ENCODE results near the gene NCAM1.

Gene NCAM1

DNA sequence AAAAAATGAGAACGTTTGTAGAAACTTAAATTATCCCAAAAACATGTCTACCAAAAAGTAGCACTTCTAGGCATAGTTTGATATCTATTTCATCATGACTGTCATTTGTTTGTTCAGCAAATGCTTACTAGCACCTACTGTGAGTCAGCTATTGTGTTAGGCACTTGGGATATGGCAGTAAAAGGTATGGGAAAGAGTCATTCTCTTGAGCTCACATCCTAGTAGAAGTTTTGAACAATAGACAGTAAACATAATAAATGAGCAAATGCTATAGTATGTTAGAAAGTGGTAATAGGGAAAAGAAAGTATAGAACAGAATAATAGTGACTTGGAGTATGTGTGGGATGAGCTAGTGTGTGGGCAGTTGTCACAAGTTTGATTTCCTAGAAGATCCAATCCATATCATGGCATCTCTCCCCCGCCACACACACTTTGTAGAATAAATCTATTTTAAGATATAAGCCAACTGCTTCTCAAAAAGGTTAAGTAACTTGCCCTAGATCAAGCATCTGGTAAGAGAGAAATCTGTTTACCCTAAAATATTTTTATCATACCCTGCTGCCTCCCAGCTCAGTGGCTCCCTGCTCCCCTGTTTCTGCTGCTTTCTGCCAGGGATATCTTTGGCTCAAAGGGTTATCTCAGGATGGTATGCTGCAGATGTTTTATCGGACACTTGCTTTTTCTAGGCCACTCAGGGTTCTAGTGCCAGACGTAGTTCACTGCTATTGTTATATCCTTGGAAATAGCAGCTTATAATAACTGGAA is 129.7 kb downstream of the NCAM1 start:
- no peak for DNase-seq

DNA sequence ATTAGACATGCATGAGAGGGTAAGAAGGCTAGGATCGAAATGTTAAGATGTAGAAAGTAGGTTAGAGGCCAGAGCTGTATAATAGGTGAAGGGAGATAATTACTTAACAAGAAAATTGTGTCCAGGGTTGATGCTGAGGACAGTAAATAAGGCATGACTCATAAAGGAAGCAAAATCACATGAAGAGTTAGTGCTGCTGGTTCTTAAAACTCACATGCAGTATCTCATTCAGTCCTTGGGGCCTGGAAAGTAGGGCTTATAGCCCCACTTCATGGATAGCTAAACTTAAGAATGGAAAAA is 130.2 kb downstream of the NCAM1 start:
- DNase-seq = no peak

DNA sequence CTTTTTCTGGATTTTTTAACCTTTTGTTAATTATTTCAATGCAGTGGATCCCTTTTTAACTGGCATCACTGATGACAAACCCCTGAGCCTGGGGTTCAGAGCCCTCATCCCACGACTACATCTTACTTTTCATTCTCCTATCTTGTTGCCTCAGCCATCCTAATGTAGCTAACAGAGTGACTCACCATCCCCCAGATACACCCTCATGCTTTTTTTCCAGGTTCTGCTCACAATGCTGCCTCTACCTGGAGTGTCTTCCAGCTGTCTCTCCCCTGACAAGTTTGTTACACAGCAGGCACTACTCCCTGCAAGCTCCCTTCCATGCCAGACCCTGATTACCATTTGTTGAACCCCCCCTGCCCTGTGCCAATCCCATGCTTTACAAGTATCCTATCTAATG is 135.4 kb downstream of the NCAM1 start:
- DNase-seq = no peak

DNA sequence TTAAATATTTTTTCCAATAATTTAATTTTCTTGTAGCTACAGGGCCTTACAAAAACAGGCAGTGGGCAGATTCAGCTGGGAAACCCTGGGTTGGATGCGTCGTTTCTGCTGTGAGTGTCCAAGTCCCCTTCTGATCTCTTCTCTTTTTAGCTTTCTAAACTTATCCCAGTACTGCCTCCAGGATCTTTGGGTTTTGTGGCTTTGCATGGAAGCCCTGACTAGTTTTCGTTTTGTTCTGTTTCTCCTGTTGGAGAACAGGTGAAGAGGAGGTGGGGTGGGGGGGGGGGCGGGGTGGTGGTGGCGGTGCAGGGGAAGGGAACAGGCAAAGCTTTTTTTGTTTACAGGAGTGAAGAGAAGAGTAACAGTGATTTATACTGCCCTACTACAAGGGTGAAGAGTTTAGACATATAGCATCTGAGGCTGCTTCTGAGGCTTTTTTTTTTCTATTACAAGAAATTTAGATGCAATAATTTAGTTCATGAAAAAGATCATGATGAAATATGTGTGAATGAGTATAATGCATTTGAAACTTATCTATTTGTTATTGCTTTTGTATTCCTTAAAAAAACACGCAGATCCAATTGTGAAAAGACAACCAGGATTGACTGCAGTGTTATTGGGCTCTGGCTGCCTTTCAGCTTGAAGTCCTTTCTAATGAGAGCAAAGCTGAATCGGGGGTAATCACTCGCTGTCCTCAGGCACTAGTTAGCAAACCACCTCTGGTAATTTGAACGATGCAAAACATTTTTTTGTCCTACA is 142.9 kb downstream of the NCAM1 start:
- DNase-seq = no peak

DNA sequence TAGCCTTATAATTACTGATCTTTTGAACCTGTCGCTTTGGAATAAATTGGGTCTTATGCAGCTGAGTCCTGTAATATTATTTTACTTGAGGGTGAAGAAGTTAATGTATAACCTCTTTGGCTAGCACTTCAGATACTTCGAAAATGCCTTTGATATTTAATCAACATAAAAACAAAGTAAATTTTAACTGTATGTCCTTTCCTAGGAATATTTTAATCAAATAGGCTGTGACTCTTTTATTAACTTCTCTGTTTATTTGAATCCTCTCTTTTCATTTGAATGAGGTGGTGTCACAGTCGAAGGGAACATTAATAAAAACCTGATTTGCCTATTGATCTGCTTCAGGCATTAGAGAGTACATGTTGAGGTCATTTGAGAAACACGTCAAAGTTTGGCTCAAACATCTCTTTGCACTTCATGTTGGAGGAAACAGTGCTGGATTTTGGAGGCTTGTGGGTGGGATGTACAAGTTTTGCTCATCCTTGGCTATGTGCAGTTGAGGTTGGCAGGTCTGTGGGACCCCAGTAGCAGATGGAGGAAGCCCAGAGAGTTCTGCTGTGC is 143.6 kb downstream of the NCAM1 start:
- no peak for DNase-seq

DNA sequence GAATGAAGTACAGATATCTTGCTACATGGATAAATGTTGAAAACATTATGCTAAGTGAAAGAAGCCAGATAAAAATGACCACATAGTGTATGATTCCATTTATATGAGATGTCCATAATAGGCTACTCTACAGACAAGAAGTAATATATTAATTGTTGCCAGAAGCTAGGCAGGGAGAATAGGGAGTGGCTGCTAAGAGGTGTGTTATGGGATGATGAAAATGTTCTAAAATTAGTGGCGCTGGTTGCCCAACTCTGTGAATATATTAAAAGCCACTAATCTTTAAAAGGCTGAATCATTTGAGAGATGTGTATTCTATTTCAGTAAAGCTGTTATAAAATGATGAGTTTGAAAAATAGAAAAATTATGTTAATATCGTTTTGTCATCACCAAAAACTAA is 144.4 kb downstream of the NCAM1 start:
- no peak for DNase-seq

DNA sequence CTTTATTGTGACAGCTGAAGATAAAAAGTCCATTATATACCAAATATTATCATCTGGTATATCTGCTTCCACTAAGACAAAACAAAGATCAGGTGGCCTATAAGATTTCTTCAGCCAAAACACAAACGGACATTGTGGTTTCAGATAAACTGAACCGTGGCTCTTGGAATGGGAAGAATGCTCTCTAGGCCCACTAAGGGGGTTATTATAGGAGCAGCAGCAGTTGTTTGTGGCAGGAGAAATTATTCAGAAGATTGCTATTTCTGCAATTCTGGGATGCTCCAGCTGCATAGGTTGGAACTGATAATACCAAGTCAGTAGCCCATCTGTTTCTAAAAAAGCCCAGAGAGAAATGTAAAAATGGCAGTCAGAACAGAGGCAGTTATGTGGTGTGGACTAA is 145.3 kb downstream of the NCAM1 start:
- peak; percentile 38 for DNase-seq

DNA sequence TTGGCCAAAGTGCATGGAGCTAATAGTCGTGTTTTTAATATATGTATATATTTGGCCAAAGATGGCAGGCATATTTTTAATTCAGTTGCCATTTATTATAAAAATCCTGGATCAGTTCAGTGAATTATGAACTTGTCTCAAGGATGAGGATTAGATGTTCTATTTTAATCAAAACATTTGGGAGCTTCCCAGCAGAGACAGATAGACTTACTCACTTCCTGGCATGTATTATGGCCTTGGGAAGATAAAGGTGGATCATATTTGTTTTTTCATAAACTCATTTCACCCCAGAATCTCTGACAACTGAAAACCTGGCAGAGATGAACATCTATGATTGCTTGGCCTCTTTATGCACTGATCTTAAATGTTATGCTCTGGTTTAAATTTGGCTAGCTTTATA is 148.8 kb downstream of the NCAM1 start:
- DNase-seq = no peak

DNA sequence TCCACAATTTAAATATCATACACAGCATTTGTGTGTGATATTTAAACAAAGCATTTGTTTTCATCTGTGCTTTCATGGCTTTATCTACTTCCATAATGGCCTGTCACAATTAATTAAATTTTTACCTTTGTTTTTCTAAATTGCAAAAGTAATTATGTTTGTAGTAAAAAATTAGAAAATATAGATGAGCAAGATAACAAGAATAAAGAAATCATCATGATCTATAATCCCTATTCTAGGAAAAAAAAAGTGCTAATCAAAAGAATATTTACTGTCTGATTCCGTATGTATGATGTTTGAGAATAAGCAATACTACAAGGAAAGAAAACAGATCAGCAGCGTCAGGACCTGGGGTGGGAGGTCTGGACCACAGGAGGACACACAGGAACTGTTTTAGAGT is 149.9 kb downstream of the NCAM1 start:
- no peak for DNase-seq

DNA sequence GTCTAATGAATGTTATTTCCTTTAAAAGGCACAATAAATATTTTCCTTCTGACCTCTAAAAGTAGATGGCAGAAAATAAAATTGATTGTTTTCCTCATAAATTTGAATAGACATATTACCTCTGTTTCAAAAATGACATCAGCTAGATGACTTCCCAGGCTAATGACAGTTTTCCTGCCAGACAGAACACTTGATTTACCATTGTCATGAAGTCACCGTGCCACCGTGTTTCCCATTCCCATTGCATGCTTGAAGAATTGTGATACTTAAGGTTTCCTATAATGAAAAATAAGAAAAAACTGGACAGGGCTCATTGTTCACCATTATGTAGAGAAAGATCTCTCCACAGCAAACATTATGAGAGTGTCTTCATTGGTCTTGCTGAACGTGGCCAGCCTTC is 151.1 kb downstream of the NCAM1 start:
- DNase-seq = no peak

DNA sequence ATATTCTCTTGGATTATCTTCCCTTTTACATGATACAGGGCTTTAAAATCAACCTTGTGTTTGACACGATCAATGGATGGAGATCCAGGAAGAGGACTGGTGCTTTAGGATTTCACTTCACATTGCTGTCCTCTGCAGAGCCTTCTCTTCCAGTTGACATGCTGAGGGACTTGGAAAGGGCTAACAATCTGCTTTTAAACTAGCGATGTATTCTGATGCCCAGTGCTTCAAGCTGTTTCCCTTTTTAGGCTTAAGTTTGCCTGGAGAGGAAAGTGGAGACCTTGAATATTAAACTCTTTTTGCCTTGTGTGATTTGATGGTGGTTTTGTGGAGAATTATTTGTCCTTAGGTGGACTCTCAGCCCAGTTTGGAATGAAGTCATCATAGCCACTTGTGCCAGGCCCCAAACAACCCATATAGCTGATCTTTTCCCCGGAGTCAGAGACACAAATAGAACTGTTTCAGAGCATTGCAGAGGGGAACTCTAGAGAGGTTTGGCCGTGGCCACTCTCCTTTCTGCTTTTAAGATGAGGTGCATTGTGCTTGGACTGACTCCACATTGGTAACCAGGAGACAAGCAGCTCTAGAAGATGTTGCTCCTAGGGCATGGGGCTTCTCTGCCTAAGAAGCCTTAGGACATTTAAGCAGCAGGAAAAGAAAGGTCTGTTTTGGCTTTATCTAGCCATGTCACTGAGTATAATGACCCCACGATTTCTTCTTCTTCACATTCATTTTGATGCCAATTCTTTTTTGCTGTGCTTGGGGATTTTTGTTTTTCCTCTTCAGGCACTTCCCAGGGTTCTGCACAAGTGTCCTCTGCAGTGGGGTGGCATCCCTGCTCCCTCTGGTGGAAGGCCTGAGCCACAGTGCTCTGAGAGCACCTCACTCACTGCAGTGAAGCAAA is 152.8 kb downstream of the NCAM1 start:
- peak; percentile 46 for DNase-seq

DNA sequence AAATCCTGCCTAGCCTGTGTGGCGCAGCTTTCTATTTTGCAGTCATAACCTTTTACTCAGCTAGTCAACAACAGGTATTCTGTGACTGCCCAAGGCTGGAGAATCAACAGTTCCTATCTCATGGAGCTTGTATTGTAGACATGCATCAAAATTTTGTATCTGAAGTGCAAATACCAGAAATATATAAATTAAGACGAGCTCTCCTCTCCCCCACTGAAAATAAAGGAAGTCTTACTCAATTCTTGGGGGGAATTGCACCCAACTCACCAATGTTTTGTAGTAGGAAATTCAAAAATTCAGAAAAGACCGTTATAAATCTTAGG is 153.4 kb downstream of the NCAM1 start:
- no peak for DNase-seq

DNA sequence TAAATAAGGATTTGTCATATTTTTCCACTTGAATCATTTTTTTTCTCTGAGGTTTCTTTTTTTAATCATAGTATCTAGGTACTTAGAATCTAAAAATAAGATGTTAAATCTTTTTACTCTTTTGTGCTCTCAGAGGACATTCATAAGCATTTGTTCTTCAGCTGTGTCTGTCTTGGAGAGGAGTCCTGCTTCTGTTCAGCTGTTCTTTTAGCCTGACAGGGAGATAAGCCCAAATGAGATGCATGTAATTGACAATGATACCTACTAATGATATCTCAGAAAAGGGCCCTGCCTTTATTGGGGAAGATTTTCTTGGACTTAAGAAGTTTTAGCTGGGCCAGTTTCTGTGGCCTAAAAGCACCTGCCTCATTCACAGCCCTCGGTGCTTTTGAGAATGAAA is 156.9 kb downstream of the NCAM1 start:
- DNase-seq = no peak

DNA sequence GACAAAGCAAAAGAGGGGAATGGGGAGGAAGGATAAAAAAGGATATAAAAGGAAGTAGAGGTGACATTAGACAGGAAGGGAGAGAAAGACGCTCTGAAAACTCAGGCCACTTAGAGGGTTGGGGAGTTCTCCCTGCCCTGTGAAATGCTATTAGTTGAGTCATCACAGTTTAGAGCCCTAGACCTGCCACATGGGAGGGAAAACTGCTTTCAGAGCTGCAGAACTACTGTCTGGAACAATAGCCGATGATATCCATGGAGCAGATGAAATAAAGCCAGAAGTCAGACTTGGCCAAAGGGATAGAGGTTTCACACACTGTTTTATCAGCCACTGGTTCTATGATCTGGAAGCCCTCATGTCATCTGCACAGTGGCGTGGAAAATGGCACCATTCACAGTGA is 157.9 kb downstream of the NCAM1 start:
- DNase-seq = no peak

DNA sequence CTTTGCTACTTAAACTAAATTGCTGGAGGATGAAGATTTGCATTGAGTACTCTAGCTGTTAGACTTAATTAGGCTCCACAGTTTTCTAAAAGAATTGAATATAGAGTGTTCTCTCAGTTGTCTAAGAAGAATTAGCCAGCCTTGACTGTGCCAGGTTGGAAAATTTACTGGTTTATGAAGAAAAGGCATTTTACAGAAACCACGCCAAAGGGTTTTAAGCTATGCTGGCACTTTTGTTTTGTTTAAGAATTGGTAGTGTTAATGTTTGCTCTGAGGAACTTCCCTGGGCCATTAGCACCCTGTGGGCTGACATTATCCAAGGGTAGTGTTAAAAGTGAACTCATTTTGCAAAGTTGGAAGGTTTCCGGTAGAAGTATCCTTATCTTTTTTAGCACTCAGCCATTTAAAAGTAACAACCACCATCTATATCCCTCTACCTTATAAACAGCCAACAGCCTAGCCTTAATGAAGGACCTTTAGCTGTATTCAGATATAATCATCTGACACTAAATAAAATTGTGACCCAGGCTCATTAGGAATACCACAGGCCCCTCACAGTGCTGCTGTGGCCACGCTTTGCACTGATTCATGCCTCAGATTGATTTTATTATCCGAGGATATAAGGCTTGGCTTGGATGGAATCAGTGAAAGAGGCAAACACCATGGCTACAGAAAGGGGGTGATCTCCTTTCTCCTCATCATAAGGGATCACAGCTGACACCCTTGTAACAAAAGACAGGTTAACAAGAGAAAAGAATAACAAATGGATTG is 158.9 kb downstream of the NCAM1 start:
- no peak for DNase-seq

DNA sequence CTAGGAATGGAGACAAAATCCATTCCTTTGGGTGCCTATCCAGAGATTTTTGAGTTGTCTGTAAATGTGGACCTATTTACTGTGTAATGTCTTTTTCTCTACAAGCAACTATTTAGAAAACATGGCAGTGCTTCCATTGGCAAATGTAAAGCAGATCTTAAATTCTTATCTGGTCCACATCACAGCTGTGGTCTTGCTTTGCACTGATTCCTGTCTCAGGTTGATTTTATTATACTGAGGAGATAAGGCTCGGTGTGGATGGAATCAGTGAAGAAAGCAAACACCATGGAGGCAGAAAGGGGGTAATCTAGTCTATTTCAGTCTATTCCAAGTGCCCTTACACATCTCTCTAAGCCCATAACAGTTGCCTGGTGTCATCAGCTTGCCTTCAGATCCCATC is 160.5 kb downstream of the NCAM1 start:
- DNase-seq = no peak

DNA sequence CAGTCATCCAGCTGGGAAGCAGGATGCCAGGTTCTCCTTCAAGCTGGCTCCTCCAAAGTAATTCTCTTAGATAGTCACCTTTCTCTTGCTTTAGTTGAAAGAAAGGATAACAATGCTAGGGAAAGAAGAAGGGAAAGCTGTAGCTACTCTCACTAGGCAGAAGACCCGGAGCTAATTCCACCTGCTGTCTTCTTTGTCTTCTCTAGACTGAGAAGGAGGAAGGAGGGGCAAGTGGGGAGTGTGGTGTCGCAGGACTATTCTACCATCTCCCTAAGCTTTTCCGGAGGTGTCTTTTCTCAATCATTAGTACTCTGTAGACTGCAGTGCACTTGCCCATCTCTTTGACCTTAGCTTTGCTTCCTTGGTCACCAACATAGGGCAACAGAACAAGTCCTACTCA is 162.8 kb downstream of the NCAM1 start:
- DNase-seq = no peak

DNA sequence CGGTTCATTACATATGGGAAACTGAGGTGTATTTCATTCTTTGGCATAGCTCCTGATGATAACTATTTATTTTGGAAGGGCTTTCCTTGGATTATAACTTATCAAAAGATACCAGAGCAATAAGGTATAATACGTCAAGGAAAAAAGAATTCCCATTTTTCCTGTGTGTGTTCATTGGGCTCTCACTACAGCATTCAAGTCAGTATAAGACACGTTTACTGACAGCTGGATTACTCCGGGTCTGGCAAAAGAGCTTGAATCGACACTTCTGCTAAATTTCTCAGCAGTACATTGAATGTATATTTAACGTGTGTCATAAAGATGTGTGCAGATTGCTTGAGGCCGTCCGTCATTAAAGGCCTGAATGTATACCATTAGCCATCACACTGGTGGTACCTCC is 163.4 kb downstream of the NCAM1 start:
- DNase-seq = no peak

DNA sequence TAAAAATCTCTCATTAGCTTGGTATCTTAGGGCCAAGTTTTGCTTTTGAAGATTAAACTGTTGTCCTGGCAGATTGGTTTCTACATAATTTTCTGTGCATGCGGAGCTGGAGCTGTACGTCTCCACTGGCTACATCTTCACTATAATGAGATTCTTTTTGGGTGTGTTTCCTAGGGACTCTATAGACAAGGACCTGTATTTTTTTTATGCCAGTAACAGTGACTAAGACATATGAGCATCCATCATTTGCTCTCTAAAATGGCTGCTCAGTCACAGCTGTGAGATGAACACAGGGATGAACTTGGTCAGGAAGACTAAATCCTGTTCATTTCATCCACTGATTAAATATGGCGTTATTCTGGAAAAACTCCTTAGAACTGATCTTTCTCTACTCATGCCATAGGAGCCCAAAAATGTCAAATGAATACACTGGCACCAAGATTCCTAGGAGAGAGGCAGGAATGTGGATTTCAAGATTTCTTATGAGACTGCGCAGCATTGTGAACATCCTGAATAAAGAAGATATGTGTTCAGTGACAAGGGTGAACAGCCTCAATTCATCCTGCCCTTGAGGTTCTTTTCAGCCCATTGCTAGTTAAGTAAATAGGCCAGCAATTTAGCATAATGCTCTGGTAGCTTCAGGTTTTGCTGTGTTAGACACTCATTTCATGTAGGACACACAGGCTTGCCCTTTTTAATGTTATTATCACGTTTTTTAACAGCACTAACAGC is 168.2 kb downstream of the NCAM1 start:
- no peak for DNase-seq

DNA sequence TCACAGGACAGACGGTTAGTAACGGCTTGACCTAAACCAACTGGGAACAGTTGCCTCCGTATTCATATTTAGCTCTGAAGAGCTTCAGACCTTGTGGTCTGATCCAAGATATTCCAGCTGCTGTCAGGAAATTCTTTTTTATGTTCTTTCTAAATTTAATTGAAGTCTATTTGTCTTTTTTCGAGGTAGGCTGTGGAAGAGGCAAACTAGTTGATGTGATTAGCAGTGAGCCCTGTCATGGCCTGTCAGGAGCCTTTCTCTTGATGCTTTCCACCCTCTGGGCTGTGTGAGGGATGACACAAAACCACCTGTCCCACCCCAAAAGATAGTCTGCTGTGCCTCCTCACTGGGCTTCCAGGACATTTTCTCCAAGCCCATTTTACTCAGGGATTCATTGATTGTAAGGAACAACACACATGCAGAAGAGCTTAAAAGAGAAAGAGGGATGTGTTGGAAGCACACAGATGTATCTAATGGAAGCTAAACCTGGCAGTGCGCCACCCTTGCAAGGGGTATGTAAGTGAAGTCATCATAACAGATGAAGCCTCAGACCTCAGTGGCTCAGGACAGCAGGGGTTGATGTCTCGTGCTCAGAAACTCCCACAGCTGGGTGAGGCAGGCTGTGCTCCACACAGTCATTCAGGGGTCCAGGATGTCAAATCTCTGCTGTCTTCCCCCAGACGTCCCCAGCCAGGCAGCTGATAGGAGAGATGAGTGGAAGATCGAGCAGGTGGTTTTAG is 170.0 kb downstream of the NCAM1 start:
- no peak for DNase-seq

DNA sequence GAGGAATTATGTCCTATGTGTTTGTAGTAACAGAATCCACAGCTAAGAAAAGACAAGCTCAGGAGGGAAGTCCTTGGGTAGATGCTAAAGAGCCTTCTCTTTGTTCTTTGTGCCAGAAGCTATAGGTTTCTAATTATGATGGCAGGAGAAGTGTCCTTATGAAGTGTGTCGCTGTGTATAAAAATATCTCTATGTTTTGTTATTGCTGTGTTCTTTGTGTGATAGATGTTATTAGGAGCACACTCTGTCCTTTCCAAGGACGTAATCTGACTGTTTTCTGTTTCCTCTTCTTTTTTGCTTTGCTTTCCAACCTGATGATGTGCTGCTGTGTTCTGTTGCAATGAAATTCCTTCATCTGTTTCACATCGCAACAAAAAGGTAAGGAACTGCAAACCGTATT is 171.9 kb downstream of the NCAM1 start:
- DNase-seq = no peak
